HG03196 (cell line): ENCODE data around the gene POLQ.
"Not testable (repeated sequence)": the region's sequence is repeated elsewhere in the genome, so short reads cannot be mapped to it uniquely, and the experiment has no call there.

Experiments used
- ATAC-seq: cut with Tn5 transposase; IDR thresholded peaks from one replicate; pipeline ENCODE4 v1.9.1; 2021; ENCODE audit not compliant: unreplicated experiment

Gene POLQ

DNA sequence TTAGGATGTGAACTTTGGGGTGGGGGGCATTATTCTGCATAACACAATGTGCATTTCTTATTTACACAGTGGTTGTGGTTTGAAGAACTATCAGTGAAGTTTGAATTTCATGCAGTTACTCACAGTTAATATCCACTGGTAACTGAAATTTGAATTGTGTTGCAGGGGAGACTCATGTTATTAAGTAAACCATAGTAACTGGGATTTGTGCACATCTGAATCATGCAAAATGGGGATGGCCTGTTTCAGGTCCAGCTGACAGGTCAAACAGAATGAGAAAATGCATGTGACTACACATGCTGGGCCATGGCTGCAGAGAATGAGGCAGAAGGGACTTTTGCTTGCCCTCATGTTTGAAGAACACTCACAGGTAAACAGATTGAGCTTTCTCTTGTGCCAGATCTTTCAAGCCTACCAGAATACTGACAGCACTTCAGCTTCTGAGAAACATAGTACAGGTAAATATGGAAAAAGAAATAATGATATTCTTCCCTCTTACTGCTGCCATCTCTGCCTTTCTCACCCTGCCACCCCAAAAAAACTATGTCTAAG, 115.0 kb downstream of the POLQ start:
- no peak for ATAC-seq

DNA sequence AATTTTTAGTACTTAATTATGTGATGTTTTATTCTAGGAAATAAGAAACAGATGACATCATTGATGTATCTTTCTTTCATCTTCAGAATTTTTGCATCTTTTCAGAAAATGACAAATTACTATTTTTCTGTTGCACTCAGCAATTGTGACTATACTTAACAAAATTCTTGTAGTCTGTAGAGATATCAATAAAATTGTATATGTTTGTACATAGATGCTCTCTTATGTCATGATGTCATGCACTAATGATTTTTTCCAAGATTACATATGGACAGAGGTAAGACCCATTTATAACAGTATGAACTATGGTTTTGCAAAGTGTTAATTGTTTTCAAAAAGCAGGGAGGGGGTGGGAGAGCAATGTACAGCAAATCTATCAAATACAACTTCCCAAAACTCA, 121.2 kb downstream of the POLQ start:
- ATAC-seq, result no peak

GRCh38 chr3:121418182-121418581, 127.6 kb downstream of the POLQ start:
- no peak for ATAC-seq

- no peak for ATAC-seq
Measured at GRCh38 chr3:121414924-121415323, 130.9 kb downstream of the POLQ start.

GRCh38 chr3:121411523-121411922, 134.3 kb downstream of the POLQ start:
- no peak for ATAC-seq

GRCh38 chr3:121405631-121406030, 140.2 kb downstream of the POLQ start:
- no peak for ATAC-seq

- no peak for ATAC-seq
Measured at GRCh38 chr3:121399820-121400219, 146.0 kb downstream of the POLQ start.

GRCh38 chr3:121398051-121398450, 147.7 kb downstream of the POLQ start:
- not testable (repeated sequence) for ATAC-seq

- not testable (repeated sequence) for ATAC-seq
Measured at GRCh38 chr3:121395967-121396366, 149.8 kb downstream of the POLQ start.

DNA sequence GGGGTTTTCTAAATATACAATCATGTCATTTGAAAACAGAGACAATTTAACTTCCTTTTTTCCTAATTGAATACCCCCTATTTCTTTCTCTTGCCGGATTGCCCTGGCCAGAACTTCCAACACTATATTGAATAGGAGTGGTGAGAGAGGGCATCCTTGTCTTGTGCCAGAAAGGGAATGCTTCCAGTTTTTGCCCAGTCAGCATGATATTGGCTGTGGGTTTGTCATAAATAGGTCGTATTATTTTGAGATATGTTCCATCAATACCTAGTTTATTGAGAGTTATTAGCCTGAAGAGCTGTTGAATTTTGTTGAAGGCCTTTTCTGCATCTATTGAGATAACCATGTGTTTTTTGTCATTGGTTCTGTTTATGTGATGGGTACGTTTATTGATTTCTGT, 157.5 kb downstream of the POLQ start:
- ATAC-seq, result not testable (repeated sequence)
